Measurements from ENCODE around the gene HACL1.

The HACL1 gene

GRCh38 chr3:15635121-15635661 is 33.8 kb upstream of the HACL1 start:
- DNase-seq (ENCODE audit: low spot score in 2 of 2), result no peak

DNA sequence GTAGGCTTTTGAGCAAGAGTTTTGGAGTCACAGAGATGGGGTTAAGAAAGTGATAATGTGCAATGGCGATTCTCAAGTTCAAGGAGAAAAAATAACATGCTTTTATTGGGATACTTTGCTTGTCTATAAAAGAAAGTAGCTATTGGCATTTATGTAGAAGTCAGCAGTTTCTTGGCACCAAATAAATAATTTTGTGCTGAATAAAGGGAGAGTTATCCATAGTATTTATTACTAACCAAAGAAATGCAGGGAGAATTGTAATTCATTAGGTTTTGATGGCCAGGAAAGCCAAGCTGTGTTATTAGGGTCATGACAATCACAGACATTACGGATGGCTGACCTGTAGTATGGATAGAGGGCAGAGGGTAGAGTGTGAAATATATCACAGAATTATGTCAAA is 33.3 kb upstream of the HACL1 start:
- H3K9me3 Mint-ChIP-seq, result no peaks in the 10 kb centered on the region
- DNase-seq (ENCODE audit: low spot score in 2 of 2), result no peak
- peak overlapping the region; percentile 29 for H3K27ac Mint-ChIP-seq (ENCODE audit: low read depth)
- H3K27me3 Mint-ChIP-seq, result no peaks in the 10 kb centered on the region
- peaks cover 3% of the 10 kb centered on the region for H3K36me3 Mint-ChIP-seq (ENCODE audit: insufficient read depth)
- no peak overlapping the region for H3K4me3 Mint-ChIP-seq
- no peak for ATAC-seq (replicated peaks; ENCODE audit: extremely low read depth, poor library complexity, severe bottlenecking)
- peaks cover 44% of the 10 kb centered on the region for H3K4me1 Mint-ChIP-seq

More at GRCh38 chr3:15635121-15635661, 33.8 kb upstream of the HACL1 start:
- Mint-ChIP-seq H3K4me1 (peaks cover 39% of the 10 kb centered on the region), H3K27ac (ENCODE audit: low read depth) (no peak overlapping the region), H3K9me3 (no peaks in the 10 kb centered on the region), H3K36me3 (ENCODE audit: insufficient read depth) (peaks cover 3% of the 10 kb centered on the region), H3K4me3 (no peak overlapping the region), H3K27me3 (no peaks in the 10 kb centered on the region)
- no peak for ATAC-seq (replicated peaks; ENCODE audit: extremely low read depth, poor library complexity, severe bottlenecking)

DNA sequence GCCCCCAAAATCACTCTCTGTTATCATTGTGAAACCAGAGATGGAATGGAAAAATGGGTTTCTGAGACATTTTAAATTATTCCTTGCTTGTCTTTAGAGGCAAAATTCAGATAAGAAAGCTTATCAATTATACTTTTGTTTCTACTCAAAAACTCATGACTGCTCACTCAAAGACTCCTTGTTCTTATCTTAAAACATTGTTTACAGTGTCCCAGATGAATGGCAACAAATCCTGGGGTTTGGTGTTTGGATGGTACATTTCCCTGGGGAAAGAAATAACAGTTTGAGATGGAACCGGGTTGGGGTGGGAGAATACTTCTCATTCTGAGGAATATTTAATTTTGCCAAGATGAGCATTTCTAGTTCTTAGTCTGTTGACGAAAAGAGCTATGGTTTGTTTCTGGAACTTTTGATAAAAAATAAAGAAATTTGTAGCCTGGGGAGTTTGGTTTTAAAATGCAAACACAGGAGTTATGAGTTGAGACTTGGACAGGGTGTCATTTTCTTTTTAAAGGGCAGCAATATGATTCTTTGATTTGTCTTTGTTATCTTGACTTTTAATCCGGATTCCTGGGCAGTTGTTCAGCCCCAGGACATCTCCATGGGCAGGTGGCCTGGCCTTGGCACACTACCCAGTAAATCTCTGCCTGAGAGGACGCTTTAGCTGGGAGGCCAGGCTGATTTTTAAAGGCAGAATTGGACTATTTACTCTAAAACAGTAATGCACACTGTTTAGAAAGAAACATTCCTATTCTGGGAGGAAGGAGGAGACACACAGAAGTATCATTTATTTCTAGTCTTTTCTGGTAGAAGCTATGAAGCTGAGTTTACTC is 32.6 kb upstream of the HACL1 start:
- ATAC-seq (replicated peaks; ENCODE audit: extremely low read depth, poor library complexity, severe bottlenecking) (no peak), DNase-seq (ENCODE audit: low spot score in 2 of 2) (no peak)
- H3K36me3 Mint-ChIP-seq (ENCODE audit: insufficient read depth), result peaks cover 3% of the 10 kb centered on the region
- H3K27ac Mint-ChIP-seq (ENCODE audit: low read depth), result peak overlapping the region; percentile 29
- no peaks in the 10 kb centered on the region for H3K9me3 Mint-ChIP-seq
- no peaks in the 10 kb centered on the region for H3K27me3 Mint-ChIP-seq
- peaks cover 45% of the 10 kb centered on the region for H3K4me1 Mint-ChIP-seq
- H3K4me3 Mint-ChIP-seq, result no peak overlapping the region

- Mint-ChIP-seq H3K27me3 (no peaks in the 10 kb centered on the region), H3K9me3 (no peaks in the 10 kb centered on the region), H3K4me1 (peaks cover 43% of the 10 kb centered on the region), H3K36me3 (ENCODE audit: insufficient read depth) (peaks cover 3% of the 10 kb centered on the region), H3K4me3 (no peak overlapping the region), H3K27ac (ENCODE audit: low read depth) (no peak overlapping the region)
- no peak for DNase-seq (ENCODE audit: low spot score in 2 of 2)
- no peak for ATAC-seq (replicated peaks; ENCODE audit: extremely low read depth, poor library complexity, severe bottlenecking)
Observed at GRCh38 chr3:15633159-15633558, 31.8 kb upstream of the HACL1 start.

- no peak overlapping the region for H3K27ac Mint-ChIP-seq (ENCODE audit: low read depth)
- peaks cover 34% of the 10 kb centered on the region for H3K4me1 Mint-ChIP-seq
Observed at GRCh38 chr3:15632212-15632580, 30.8 kb upstream of the HACL1 start.

GRCh38 chr3:15631426-15632211 is 30.2 kb upstream of the HACL1 start:
- Mint-ChIP-seq H3K27me3 (no peaks in the 10 kb centered on the region), H3K4me3 (peak overlapping the region; percentile 14), H3K9me3 (no peaks in the 10 kb centered on the region), H3K36me3 (ENCODE audit: insufficient read depth) (peaks cover 3% of the 10 kb centered on the region), H3K4me1 (peaks cover 28% of the 10 kb centered on the region), H3K27ac (ENCODE audit: low read depth) (no peak overlapping the region)
- ATAC-seq (replicated peaks; ENCODE audit: extremely low read depth, poor library complexity, severe bottlenecking) (no peak), DNase-seq (ENCODE audit: low spot score in 2 of 2) (no peak)

More at GRCh38 chr3:15632212-15632580, 30.8 kb upstream of the HACL1 start:
- H3K36me3 Mint-ChIP-seq (ENCODE audit: insufficient read depth), result peaks cover 3% of the 10 kb centered on the region
- DNase-seq (ENCODE audit: low spot score in 2 of 2) (no peak), ATAC-seq (replicated peaks; ENCODE audit: extremely low read depth, poor library complexity, severe bottlenecking) (no peak)
- no peaks in the 10 kb centered on the region for H3K9me3 Mint-ChIP-seq
- H3K27me3 Mint-ChIP-seq, result no peaks in the 10 kb centered on the region
- peak overlapping the region; percentile 14 for H3K4me3 Mint-ChIP-seq

DNA sequence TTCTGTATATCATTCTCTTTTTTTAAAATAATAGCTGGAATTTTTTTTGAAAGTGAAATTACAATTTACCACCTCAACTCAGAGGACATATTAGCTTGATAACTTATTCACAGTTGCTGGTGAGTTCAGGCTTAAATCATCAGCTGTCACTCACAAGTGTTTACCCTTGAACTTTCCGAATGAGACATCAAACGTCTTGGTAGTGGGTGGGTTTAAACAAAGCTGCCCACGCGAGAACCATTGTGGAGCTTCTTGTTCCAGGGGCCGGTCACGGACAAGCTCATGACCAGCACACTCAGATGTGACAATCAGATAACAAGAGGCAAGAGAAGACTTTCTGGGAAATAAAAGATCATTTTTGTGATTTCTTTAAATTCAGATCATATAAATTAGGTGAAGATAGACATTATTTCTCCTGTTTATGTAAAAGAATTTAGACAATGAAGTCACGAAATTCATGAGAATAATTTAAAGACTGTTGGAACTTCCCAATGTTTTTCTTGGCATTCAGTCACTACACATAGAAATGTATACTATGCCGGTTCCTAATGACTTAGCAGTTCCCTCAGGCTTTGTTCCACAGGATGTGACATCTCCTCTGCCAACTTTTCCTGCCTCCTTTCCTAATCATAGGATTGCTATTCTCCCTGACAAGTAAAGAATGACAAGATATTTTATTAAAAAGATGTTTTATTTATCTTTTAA is 29.4 kb upstream of the HACL1 start:
- H3K36me3 Mint-ChIP-seq (ENCODE audit: insufficient read depth), result peaks cover 3% of the 10 kb centered on the region
- peak overlapping the region; percentile 20 for H3K27ac Mint-ChIP-seq (ENCODE audit: low read depth)
- H3K27me3 Mint-ChIP-seq, result no peaks in the 10 kb centered on the region
- no peak overlapping the region for H3K4me3 Mint-ChIP-seq
- ATAC-seq (replicated peaks; ENCODE audit: extremely low read depth, poor library complexity, severe bottlenecking) (no peak), DNase-seq (ENCODE audit: low spot score in 2 of 2) (no peak)
- no peaks in the 10 kb centered on the region for H3K9me3 Mint-ChIP-seq
- peaks cover 20% of the 10 kb centered on the region for H3K4me1 Mint-ChIP-seq

- peaks cover 2% of the 10 kb centered on the region for H3K36me3 Mint-ChIP-seq (ENCODE audit: insufficient read depth)
- H3K4me3 Mint-ChIP-seq, result no peak overlapping the region
- H3K9me3 Mint-ChIP-seq, result no peaks in the 10 kb centered on the region
- H3K27me3 Mint-ChIP-seq, result no peaks in the 10 kb centered on the region
- DNase-seq (ENCODE audit: low spot score in 2 of 2) (peak; percentile 32 to 59), ATAC-seq (replicated peaks; ENCODE audit: extremely low read depth, poor library complexity, severe bottlenecking) (peak; percentile 99)
- peak overlapping the region; percentile 20 for H3K27ac Mint-ChIP-seq (ENCODE audit: low read depth)
- H3K4me1 Mint-ChIP-seq, result peaks cover 18% of the 10 kb centered on the region
Observed at GRCh38 chr3:15629860-15630597, 28.7 kb upstream of the HACL1 start.

DNA sequence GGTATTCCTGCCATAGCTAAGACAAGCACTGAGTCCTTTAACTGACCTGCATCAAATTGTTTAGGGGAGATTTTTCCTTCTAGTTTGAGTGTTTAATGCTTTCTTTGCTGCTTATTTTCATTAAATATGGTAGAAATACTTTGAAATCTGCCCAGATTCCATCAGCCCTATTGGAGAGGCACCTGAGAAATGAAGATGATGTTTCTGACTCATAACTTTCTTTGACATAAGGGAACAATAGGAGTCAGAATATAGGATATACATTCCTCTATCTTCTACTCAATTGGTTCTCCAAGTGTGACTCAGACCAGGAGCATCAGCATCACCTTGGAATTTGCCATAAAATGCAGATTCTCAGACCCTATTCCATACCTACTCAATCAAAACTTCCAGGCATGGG is 27.6 kb upstream of the HACL1 start:
- H3K27ac Mint-ChIP-seq (ENCODE audit: low read depth), result no peak overlapping the region
- no peak overlapping the region for H3K4me3 Mint-ChIP-seq
- no peaks in the 10 kb centered on the region for H3K27me3 Mint-ChIP-seq
- no peak for ATAC-seq (replicated peaks; ENCODE audit: extremely low read depth, poor library complexity, severe bottlenecking)
- DNase-seq (ENCODE audit: low spot score in 2 of 2), result no peak
- peaks cover 26% of the 10 kb centered on the region for H3K4me1 Mint-ChIP-seq
- H3K36me3 Mint-ChIP-seq (ENCODE audit: insufficient read depth), result peaks cover 3% of the 10 kb centered on the region
- no peaks in the 10 kb centered on the region for H3K9me3 Mint-ChIP-seq

DNA sequence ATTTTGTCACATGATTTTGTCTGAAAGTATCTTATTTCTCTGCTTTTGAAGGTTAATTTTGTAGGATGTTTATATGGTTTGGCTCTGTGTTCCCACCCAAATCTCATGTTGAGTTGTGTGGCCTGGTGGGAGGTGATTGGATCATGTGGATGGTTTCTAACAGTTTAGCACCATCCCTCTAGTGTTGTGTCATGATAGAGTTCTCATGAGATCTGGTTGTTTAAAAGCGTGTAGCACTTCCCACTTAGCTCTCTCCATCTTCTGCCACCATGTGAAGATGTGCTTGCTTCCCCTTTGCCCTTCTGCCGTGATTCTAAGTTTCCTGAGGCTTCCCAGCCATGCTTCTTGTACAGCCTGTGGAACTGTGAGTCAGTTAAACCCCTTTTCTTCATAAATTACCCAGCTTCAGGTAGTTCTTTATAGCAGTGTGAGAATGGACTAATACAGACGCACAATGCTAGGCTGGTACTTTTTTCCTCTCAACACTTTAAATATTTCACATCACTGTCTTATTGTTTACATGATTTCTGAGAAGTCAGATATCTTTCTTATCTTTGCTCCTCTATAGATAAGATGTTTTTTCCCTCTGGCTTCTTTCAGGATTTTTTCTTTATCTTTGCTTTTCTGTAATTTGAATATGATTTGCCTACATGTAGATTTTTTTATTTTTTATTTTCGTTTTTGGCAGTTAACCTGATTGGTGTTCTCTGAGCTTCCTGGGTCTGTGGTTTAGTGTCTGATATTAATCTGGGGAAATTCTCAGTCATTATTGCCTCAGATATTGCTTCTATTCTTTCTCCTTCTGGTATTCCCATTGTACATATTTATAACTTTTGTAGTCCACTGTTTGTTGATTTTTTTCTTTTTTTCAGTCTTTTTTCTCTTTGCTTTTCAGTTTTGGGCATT is 22.4 kb upstream of the HACL1 start:
- H3K4me1 Mint-ChIP-seq, result peaks cover 22% of the 10 kb centered on the region
- peaks cover 16% of the 10 kb centered on the region for H3K9me3 Mint-ChIP-seq
- DNase-seq (ENCODE audit: low spot score in 2 of 2) (no peak), ATAC-seq (replicated peaks; ENCODE audit: extremely low read depth, poor library complexity, severe bottlenecking) (peak; percentile 84)
- H3K4me3 Mint-ChIP-seq, result peak overlapping the region; percentile 76
- H3K36me3 Mint-ChIP-seq (ENCODE audit: insufficient read depth), result peaks cover 4% of the 10 kb centered on the region
- H3K27ac Mint-ChIP-seq (ENCODE audit: low read depth), result peak overlapping the region; percentile 93
- H3K27me3 Mint-ChIP-seq, result no peaks in the 10 kb centered on the region
